Activated T-cell treated with anti-CD3 and anti-CD28 coated beads, Interleukin-2, amount 50 U/mL, for 48 hours (primary cell): Measurements from ENCODE around the gene RAD50.

ENCODE experiments used
- DNase-seq, 2 experiments: peaks; one replicate each; pipeline ENCODE4 v3.0.0-alpha.2; 2020

The RAD50 gene

DNA sequence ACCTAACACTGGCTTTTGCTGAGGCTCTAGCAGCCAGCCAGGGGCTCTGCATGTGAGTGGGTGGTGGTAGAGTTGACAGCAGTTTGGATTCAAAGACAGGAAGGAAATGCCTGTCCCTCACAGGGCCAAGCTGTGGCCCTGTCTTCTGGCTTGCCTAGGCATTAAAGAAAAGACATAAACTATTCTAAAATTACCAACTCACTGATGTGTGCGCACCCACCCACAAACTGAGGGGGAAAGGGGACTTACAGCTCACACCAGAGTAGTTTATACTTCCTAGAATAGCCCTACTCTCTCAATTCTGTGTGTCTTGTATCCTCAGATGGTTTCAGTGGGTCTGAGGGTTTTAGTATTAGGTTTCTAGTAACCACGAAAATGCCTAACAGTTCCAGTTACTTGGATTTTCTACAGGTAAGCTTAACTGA lies 82.9 kb downstream of the RAD50 start:
- peak; percentile 53 to 55 for DNase-seq

DNA sequence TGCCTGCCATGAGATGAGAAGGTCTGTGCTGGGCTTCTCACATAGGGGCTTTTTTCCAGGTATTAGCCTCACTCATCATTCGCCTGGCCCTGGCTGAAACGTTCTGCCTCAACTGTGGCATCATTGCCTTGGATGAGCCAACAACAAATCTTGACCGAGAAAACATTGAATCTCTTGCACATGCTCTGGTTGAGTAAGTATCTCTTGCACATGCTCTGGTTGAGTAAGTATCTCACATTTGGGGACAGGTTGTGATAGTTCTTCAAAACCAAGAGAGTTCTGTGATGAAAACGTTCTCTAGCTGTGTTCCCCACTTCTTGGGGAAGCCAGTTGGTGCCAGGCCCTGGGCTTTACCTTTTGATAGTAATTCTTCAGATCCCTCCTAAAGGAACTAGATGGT lies 83.8 kb downstream of the RAD50 start:
- peak in 1 of 2 experiments; percentile 45 for DNase-seq

DNA sequence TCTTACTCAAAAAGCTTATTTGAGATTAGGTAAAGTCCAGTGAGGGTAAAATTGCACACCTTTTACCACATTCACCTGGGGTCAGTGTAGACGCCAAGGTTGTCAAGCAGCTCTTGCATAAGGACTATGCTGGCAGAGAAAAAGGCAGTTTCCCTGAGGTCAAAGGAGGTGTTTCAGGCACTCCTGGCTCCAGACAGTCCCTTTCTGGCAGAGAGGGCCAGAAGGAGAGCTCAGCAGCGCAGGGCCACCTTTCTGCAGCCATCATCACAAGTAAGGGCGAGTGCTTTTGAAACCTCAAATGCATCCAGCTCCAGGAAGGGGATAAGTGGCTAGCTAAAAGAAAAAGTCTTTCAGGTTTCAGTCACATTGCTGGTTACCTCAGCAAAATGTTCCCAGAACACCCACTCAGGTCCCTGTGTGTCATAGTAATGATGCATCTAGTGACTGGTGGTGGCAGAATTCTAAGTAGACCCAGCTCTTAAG lies 84.5 kb downstream of the RAD50 start:
- DNase-seq: peak; percentile 59 to 63

DNA sequence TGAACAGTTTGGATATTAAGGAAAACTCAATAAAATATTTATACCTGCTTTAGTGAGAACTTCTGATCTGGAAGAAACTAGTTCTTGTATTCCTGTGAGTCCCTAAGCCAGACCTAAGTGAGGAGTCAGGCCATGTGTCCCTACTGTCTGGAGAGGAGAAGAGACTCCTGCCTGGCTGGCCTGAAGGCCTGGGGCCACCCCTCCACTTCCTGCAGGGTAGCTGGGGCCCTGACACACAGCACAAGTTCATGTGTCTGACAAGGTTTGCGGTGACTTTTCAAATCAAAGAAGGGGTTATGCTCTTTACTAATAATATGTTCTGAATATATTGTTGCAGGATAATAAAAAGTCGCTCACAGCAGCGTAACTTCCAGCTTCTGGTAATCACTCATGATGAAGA lies 85.1 kb downstream of the RAD50 start:
- DNase-seq: peak in 1 of 2 experiments; percentile 53

DNA sequence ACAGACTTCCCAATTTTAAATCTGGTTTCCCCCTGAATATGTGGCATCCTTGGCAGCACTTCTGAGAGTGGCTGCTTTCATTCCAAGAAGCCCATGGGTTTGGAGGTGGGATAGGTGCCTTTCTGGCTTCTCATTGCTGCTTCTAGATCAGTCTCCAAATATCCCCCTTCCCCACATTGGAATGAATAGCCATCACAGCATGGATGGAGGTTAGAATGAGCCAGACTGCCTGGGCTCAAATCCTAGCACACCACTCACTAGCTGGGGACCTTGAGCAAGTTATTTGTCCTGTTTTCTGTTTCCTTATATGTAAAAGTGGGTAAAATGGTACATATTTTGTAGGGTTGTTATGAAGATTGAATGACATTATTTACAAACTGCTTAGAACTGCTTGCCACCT lies 87.4 kb downstream of the RAD50 start:
- no peak for DNase-seq

DNA sequence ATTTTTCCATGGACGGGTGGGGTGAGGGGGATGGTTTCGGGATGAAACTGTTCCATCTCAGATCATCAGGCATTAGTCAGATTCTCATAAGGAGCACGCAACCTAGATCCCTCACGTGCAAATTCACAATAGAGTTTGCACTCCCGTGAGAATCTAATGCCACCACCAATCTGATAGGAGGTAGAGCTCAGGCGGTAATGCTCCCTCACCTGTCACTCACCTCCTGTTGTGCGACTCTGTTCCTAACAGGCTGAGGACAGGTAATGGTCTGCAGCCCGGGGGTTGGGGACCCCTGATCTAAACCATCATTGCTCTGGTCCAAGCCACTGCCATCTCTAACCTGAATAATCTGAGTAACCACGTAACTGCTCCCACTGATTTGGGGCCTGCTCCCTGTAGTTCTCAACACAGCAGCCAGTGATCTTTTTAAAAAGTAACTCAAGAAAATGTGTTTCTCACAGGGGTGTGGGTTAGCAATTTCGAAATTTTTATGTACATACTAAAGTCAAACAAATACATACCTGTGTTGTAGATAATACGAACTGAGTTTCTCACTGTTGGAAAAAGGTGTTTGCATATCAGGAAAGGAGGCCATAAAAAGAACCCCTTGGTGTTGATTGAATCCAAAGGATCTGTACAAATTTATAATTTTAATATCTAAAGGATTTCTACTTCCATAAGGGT lies 89.9 kb downstream of the RAD50 start:
- no peak for DNase-seq

DNA sequence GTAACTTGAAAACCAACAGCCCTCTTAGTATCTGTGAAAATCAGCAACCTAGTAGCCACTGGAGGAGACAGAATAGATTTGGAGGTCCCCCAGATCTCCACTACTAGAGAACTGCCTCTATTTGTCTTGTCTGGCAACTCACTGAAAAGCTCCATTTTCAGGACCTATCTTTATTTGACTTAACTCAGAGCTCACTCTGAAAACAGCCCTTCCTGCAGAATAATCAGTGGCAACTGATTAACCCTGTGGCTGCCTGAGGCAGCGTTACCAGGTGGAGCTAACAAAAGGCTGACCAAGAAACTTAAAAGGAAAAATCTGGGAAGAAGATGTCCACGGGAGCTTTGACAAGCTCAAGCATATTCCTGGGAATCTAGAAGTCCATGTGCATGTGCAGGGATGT lies 90.7 kb downstream of the RAD50 start:
- DNase-seq: no peak

DNA sequence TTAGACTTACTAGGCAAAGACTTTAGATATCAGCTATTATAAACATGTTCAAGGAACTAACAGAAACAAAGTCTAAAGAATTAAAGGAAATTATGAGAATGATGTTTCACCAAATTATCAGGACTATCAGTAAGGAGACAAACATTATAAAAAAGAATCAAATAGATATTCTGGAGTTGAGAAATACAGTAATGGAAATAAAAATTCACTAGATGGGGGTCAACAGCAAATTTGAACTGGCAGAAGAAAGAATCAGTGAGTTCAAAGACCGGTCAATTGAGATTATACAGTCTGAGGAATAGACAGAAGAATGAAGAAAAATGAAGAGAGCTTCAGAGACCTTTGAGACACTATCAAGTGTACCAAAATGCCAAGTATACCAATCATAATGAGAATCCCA lies 91.6 kb downstream of the RAD50 start:
- no peak for DNase-seq

DNA sequence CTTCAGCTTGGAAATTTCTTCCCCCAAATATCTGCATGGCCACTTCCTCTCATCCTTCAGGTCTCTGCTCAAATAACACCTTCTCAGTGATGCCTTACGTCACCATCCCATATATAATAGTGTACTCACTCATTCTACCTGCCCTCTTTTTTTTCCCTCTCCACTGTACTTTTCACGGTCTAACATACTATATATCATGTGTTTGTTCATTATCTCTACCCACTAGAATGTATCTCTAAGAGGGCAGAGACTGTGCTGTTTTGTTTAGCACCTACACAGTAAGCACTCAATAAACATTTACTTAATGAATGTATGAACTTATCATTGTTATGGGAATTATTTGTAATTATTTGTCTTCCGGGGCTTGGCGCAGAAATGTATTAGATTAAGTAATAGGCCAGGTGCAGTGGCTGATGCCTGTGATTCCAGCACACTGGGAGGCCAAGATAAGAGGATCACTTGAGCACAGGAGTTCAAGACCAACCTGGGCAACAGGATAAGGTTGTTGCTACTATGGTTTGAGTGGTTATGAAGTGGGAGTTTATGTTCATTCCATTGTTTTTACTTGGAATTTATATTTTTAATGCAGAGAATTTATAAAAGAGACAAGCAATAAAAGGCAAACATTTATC lies 95.2 kb downstream of the RAD50 start:
- no peak for DNase-seq

DNA sequence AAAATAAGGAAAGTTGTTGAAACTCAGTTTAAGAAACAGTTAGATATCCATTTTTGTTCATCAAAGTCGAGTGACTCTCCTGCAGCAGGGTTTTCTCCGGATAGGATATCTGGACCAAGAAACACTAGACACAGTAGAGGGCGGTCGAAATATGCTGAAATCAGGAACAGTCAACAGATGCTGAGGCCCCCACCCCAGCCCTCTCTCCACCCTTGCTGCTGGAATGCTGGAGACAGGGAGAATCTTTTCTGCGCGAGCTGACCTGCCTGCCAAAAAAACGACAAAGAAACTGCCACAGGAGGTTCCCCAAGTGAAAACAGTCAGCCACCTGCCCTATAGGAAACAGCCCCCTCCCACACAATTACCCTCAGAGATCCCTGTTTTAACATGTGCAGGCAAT lies 96.9 kb downstream of the RAD50 start:
- DNase-seq: no peak

DNA sequence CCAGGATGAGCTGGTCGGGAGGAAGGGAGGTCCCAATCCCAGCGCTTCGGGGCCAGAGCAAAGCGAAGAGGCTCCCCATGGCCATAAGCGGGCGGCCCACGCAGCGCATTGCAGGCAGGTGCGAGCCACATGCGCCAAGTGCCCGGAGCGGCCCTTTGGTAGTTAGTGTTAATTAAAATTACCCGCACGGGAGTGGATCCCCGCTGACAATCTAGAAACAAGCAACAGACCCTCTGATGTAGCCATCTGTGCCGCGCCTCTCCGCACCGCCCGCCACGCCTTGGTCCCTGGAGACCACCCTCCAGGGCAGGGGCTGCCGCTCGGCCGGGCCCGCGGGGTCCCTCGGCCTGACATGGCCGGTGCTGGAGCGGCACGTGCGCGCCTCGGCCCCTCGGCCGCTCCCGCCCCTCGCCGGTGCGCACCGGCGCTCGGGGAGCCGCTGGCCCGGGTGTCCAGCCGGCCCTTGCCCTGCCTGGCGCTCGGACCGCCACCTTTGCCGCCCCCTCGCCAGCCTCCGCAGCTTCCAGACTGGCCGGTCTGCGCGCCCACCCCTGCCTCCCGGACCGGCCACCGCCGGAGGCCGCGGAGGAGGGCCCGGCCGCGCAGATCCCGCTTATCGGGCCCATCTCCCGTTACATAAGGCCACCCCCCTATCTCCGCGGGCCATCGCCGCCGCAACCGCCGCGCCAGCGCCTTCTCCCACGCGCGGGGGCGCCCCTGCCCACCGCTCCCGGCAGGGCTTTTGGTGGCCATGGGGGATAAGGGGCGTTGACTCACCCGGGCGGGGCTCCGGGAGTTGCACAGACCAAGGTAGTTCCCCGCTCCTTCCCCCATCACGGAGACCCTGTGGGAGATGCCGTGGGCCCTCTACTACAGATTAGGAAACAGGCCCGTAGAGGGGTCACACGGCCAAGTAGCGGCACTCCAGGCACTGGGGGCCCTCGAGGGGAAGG lies 99.3 kb downstream of the RAD50 start:
- DNase-seq: peak; percentile 58 to 67

DNA sequence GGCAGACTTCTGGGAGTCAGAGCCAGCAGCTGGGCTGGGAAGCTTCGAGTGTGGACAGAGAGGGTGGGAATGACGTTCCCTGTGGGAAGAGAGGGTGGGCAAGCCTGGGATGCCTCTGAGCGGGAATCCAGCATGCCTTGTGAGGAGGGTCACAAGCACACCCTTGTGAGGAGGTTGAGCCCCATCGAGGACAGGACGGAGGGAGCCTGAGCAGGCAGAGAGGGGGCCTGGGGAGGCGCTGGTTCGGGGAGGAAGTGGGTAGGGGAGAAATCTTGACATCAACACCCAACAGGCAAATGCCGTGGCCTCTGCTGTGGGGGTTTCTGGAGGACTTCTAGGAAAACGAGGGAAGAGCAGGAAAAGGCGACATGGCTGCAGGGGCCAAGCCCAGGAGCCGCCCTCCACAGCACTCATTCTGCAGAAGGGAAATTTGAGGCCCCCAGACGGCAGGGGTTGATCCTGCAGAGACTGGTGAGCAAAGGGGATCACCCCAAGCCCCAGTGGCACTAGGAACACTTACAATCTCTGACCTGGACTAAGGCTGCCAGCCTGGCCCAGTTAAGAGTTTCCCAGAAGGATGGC lies 100.1 kb downstream of the RAD50 start:
- DNase-seq: peak in 1 of 2 experiments; percentile 41

DNA sequence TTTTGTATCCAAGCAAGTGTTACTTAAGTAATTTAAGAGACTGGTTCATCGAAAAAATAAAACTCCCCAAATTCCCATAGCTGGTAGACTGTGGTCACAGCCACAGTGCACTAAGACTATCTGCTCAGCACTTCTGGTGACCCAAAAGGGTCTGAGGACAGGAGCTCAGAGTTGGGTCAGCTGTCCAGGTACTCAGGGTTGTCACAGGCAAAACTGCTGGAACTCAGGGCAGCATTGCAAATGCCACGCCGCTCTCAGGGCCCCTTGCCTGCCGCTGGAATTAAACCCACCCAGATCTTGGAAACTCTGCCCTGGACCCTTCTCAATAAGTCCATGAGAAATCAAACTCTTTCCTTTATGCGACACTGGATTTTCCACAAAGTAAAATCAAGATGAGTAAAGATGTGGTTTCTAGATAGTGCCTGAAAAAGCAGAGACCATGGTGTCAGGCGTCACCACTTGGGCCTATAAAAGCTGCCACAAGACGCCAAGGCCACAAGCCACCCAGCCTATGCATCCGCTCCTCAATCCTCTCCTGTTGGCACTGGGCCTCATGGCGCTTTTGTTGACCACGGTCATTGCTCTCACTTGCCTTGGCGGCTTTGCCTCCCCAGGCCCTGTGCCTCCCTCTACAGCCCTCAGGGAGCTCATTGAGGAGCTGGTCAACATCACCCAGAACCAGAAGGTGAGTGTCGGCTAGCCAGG lies 101.1 kb downstream of the RAD50 start, which contains the start of gene IL13:
IL13 (plus strand) TSS at position 498 of the 705 bp plus-strand sequence; CDS start at position 512, 14 bp downstream.
- DNase-seq: peak in 1 of 2 experiments; percentile 49

DNA sequence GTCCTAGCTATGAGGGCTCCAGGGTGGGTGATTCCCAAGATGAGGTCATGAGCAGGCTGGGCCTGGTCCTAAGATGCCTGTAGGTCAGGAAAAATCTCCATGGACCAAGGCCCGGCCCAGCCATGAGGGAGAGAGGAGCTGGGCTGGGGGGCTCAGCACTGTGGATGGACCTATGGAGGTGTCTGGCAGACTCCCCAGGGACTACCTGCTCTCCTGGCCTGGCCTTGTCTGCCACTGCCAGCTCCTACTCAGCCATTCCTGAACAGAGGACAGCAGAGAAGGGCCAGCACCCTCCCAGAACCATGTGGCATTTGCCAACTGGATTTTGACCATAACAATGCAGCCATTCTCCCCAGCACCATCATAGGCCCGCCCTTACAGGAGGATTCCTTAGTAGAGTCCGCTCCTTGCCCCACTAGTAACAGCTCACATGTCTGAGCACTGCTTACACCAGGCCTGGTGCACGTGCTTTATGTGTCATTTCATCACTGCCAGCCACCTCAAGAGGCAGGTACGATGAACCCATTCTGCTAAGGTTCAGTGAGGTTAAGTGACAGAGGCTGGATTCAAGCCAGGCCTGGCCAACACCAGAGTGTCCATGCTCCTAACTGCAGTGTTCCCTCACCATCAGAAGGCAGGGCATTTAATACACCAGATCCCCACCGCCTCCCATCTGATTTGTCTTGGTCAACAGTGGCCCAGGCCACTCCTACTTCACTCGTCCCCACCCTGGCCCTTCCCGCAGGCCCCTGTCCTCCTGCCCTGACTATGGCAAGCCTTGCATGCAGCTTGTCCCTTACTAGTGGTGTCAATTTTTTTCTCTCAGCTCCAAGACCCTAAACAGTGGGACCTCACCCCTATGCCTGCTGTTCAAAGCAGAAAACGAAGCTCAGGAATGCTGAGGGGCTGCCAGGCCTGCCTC lies 101.9 kb downstream of the RAD50 start:
- no peak for DNase-seq

DNA sequence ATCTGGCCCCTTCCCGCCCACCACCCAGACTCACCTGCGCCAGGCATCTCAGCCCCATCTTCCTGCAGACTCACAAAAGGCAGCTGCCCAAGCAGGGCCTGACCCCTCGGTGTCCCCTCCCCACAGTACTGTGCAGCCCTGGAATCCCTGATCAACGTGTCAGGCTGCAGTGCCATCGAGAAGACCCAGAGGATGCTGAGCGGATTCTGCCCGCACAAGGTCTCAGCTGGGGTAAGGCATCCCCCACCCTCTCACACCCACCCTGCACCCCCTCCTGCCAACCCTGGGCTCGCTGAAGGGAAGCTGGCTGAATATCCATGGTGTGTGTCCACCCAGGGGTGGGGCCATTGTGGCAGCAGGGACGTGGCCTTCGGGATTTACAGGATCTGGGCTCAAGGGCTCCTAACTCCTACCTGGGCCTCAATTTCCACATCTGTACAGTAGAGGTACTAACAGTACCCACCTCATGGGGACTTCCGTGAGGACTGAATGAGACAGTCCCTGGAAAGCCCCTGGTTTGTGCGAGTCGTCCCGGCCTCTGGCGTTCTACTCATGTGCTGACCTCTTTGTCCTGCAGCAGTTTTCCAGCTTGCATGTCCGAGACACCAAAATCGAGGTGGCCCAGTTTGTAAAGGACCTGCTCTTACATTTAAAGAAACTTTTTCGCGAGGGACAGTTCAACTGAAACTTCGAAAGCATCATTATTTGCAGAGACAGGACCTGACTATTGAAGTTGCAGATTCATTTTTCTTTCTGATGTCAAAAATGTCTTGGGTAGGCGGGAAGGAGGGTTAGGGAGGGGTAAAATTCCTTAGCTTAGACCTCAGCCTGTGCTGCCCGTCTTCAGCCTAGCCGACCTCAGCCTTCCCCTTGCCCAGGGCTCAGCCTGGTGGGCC lies 103.1 kb downstream of the RAD50 start:
- no peak for DNase-seq

DNA sequence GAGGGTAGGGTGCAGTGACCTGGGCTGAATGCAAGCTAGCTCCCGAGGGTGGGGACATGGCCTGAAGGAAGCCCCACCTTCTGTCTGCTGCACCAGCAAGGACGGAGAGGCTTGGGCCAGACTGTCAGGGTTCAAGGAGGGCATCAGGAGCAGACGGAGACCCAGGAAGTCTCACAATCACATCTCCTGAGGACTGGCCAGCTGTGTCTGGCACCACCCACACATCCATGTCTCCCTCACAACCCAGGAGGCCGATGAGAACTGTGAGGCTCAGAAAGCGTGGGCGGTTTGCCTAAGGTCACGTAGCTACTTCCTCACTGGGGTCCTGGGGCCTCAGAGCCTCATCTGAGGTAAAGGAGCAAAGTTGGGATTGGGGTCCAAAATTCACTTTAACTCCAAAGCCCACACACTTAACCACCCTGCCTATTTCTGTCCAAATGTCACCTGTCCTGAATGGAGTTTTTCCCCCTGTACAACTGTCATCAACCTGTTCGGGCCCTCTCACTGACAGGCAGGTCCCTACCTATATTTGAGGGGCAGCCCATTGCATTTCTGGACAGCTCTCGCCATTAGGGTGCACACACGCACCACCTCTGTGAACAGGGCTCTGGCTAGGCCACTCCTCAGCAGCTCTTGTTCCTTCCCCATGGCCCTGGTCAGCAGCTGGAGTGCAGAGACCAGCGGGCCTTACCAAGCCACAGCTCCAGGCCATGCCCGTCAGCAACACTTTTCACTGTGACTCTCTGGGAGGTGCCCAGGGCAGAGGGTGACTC lies 104.6 kb downstream of the RAD50 start:
- DNase-seq: peak in 1 of 2 experiments; percentile 53

DNA sequence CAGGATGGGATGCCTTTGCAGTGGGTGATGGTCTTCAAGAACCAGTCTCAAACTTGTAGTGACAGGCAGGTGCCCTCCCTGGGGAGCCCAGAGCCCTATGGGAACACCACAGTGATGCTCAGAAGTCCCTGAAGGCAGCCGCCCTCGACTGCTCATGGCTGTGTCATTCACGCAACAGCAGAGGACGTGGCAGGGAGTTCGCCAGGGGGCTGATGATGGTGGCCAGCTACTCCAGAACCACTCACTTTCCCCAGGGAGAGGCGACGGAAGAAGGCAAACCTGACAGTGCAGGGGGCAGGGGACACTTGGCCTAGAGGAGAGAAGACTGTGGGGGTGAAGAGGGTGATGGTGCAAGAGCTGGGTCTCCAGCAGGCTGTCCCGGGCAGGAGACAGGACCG lies 105.2 kb downstream of the RAD50 start:
- DNase-seq: peak in 1 of 2 experiments; percentile 29

DNA sequence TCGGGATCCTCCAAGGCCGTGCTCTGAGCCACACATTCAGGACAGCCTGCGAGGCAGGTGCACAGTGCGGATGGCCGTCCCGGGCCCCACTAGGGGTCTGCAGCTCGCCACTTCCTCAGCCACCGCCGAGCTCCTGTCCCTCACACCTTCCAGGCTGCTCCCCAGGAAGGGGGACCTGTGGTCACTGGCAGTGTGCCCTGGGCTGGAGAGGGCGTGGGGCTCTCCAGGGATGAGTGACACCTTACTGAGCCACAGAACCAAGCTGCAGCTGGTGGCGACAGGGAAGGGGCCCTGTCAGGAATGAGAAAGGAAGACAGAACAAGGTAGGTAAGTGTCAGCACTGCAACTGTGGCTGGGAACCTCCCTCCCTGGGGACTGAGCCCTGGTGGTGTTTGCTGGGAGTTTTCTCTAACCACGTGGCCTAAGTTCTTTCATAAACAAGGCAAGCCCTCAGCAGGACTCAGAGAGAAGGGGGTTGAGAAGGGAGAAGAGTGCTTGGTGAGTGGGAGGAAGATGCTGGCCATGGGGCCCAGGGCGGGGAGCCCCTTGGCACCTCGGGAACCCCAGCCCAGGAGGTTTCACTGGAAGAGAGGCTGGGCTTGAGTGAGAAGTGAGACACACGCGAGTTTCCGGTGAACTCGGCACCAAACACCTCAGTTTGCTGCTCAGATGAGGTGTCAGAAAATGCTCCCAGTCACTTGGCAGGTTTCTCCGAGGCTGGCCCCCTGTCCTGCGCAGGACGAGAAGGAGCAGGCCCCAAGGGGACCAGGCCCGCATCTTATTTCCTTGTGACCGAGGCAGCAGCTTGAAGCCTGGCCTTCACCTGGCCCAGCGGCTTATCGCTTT lies 106.4 kb downstream of the RAD50 start:
- DNase-seq: peak; percentile 69 to 73
